GM19240 (cell line): ENCODE measurements around the gene GPANK1.

ENCODE experiments used
- DNase-seq: peaks from one replicate; pipeline ENCODE4 v3.0.0; 2011; ENCODE audit warnings: low spot score; ENCODE audit not compliant: insufficient read length

The GPANK1 gene

GRCh38 chr6:31663126-31663960, 1.5 kb downstream of the GPANK1 start:
- DNase-seq = no peak

- DNase-seq = no peak
Measured at GRCh38 chr6:31662124-31662723, 2.6 kb downstream of the GPANK1 start.

- no peak for DNase-seq
Measured at GRCh38 chr6:31661262-31662123, 3.3 kb downstream of the GPANK1 start.

GRCh38 chr6:31660381-31661261, 4.2 kb downstream of the GPANK1 start, which contains the start of gene C6orf47:
C6orf47 (minus strand) TSS chr6:31660778; CDS start chr6:31659947, 831 bp downstream.
- DNase-seq = no peak

GRCh38 chr6:31659649-31660380, 5.0 kb downstream of the GPANK1 start:
- DNase-seq = no peak

GRCh38 chr6:31658983-31659648, 5.7 kb downstream of the GPANK1 start:
- no peak for DNase-seq

GRCh38 chr6:31658158-31658688, 6.6 kb downstream of the GPANK1 start:
- no peak for DNase-seq

GRCh38 chr6:31657406-31658157, 7.2 kb downstream of the GPANK1 start:
- DNase-seq = no peak

- DNase-seq = no peak
Measured at GRCh38 chr6:31655349-31656237, 9.2 kb downstream of the GPANK1 start, which contains the start of gene APOM. APOM (plus strand) TSS chr6:31655894; CDS start chr6:31655967, 73 bp downstream.

GRCh38 chr6:31654574-31655348, 10.0 kb downstream of the GPANK1 start:
- no peak for DNase-seq

- peak; percentile 94 for DNase-seq
Measured at GRCh38 chr6:31652925-31653724, 11.7 kb downstream of the GPANK1 start.

GRCh38 chr6:31651602-31652191, 13.1 kb downstream of the GPANK1 start:
- peak; percentile 65 for DNase-seq

GRCh38 chr6:31645325-31645724, 19.5 kb downstream of the GPANK1 start:
- DNase-seq = no peak

- DNase-seq = no peak
Measured at GRCh38 chr6:31643818-31644454, 20.9 kb downstream of the GPANK1 start.
